ENCODE data around the gene MAP3K7CL.

MAP3K7CL gene, protein sequence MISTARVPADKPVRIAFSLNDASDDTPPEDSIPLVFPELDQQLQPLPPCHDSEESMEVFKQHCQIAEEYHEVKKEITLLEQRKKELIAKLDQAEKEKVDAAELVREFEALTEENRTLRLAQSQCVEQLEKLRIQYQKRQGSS

DNA sequence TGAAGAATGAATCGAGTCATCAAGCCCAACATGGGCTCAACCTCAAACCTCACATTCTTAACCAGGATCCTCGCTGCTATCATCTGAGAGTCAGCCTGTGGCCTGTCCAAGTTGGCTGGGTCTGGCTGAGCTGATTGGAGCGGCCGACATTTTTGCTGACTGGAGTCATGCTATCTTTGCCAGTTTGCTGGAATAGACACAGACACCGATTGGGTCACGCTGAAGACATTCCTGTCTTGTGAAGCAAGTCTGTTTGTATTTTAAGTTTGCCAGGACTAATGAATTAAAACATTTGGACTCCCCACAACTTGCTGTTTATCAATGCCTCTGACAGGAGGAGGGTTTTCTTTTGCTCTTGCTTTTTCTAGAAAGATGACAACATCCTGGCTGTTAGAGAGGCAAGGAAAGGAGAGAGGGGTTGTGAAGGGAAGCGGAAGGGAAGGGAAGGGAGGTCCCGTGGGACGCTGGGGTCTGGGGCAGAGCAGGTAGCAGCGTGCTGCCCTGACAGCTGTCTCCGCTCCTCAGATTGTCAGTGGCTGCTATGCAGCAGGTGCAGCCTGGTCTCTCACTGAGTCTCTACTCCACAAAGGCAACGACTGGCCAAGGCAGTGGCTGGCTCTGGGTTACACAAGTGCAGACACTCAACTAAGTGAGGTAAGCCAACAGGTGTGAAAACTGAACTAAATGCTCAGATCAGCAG is at the start of gene MAP3K7CL:
Gene MAP3K7CL (plus strand): TSS at position 375 of the 700 bp plus-strand sequence. CDS start 2,701 bp downstream, outside the sequence.
- DNase-seq = no peak

DNA sequence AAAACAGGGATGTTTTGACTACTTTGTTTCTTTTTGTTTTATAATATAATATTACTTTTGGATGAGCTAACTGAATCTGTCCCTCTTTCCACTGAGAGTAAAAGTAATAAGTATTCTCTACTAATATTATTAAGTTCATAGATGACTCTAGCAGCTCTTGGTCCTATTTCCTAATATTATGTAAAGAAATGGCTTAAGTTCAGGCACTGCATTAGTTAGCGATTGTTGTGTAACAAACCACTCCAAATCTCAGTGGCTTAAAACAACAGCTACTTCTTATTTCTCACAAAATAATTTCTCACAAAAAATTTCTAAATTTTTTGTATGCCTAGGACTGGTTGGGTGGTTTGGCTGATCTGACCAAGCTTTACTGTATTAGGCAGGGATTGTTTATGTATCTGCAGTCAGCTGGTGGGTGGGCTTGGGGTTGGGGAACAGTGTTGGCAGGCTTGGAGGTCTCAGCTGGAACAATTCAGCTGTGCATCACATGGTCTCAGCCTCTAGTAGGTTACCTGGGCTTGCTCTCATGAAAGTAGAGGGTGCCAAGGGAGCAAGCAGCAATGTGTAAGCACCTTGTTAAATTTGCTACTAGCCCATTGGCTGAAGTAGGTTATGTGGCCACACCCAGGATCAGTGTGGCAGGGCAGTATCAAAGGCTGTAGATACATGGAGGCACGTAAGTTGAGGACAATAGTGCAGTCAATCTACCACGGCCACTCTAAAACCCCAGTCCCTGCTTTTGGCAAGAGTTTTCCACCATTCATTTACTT is 48.2 kb upstream of the MAP3K7CL start:
- no peak for DNase-seq

DNA sequence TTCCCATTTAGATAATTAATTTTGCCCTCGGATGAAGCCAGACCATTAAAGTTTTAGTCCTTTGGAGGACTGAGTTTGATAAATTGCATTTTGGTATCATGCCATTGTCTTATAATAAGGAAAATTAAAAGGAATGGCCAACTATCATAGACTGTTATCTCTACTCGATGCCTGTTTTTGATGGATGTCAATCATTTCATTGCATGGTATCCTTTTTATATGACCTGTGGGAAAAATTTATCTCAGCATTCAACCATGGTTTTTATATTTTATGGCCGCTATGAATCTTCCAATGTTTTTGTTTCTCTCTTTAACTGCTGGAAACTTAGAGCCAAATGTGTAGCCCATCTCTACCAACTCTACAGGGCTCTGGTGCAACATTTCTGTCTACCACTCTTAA is 47.1 kb upstream of the MAP3K7CL start:
- DNase-seq = no peak

DNA sequence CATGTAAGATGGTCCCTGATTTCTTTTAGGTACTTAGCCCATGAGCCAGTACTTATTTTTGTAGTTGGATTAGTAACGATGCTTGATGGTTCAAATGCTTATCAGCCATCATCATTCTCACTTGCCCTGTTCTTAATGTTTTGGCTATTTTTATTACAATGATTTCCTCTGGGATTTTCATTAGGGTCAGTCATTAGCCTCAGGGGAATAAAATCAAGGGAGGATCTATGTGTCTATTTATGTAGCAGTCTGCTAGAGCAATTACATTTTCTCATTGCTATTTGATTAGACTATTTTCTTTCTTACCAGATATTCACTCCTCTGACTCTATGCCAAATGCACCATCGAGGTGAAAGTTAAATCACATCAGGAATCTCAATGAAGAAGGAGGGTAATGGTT is 46.1 kb upstream of the MAP3K7CL start:
- no peak for DNase-seq

DNA sequence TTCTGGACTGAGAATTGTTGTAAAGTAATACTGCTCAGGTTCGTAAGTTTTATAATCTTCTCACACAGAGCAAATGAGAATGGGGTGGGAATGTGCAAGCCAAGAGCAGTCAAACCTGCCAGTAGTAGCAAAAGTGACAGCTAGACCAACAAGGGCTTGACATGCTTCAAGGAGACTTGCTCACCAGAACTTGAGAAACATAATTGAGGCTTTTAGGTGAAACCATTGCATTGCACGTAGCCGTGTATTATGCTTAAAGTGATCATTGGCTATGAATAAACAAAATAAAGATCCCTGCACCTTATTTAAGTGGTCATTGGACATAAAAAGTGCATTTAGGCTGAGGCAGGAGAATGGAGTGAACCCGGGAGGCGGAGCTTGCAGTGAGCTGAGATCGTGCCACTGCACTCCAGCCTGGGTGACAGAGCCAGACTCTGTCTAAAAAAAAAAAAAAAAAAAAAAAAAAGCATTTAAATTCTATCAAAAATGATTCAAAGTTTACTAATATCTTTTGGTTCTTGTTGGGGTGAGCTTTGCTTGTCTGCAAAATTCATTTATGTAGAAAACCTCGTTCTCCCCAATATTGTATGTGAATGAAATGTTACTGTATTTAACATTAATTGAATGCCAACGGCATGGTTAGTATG is 45.2 kb upstream of the MAP3K7CL start:
- no peak for DNase-seq

DNA sequence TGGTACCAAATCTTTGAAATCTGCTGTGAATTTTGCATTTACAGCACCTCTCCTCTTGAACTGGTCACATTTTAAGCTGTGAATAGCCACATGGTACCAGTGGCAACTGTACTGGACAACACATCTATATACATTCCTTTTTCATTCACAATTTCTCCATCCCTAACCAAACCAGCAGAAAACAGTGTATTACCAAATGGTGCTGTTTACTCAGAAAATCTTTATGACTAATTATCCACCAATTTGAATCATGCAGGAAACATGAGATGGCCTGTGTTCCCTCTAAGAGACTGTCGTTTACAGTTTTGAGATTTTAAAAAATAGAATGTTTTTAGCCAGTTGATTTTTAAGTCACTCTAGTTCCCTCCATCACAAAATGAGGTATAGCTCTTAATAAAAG is 39.4 kb upstream of the MAP3K7CL start:
- DNase-seq = no peak

DNA sequence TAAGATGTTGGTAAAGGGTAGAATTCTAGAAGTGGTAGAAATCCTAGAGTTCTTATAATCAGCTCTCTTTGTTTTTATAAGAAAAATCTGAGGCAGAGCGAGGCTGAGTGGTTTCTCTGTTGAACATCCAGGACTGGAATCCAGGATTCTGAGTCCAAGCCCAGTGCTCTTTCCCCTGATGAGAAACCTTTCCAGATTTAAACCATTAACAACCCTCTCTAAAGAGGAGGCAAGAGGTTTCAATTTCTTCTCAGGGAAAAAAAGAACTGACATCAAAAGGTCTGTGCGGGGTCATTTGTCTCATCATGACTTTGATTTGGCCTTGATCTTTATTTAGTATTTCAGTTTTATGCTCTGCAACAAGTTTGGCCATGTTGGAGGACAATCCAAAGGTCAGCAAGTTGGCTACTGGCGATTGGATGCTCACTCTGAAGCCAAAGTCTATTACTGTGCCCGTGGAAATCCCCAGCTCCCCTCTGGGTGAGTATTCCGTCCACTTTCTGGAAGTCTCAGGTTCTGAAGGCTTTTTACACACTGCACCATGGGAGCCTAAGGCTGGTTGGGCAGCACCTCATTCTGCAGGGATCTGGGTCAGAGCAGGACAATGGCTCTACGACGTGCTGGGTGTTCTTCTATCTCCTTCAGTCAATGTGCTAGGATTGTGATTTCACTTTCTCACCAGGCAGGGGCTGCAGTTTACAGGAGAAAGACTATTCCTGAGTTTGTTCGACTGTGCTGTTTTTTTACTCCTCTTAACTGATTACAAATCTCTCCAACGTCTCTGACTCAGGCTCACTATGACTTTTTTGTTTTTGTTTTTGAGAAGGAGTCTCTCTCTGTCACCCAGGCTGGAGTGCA is 38.1 kb upstream of the MAP3K7CL start:
- no peak for DNase-seq

DNA sequence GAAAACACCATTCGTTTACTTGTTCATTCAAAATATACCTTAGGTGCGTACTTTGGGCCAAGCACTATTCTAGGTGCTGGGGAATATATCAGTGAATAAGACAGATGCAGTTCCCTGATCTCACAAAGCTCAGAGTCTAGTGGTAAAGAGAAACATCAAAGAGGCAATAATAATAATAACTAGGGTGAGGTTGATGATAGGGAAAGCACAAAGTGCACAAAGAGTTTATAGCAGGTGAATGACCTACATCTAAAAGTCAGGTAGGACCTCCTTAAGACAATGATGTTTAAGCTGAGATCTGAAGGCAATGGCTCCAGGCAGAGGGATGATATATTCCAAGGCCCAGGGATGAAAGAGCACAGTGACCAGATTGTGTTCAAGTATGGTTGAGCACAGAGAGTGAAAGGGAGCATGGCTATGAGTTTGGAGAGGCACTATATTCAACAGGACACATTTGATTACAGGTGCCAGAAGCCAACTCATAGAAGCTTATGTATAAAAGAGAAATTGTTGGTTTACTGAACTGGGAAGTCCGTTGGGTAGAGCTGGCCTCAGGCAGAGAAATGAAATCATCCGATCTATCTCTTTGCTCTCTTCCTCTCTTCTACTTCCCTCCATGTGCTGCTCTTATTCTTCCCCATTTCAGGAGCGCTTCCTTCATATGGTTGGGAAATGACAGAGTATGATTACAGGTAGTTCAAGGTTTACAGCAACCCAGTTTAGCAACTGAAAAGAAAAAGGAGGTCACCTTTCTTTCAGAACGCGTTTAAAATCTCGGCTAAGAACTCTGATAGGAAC is 34.0 kb upstream of the MAP3K7CL start:
- DNase-seq = peak; percentile 28

DNA sequence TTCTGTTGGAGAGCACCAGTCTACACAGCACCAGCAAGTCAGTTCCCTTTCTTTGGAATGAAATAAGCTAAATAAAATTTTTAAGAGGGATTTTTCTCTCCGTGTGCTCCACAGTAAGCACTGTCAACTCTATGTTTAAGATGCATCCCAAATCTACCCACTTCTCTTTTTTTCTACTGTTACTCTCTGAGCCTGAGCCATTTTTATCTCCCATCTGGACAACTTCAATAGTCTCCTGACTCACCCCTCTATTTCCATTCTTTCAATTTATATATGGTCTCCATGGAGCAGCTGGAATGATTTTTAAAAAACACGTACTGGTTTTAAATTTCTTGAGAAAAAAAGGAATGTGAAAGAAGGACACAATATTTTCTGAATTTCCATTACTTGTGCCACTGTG is 32.3 kb upstream of the MAP3K7CL start:
- peak; percentile 80 for DNase-seq

DNA sequence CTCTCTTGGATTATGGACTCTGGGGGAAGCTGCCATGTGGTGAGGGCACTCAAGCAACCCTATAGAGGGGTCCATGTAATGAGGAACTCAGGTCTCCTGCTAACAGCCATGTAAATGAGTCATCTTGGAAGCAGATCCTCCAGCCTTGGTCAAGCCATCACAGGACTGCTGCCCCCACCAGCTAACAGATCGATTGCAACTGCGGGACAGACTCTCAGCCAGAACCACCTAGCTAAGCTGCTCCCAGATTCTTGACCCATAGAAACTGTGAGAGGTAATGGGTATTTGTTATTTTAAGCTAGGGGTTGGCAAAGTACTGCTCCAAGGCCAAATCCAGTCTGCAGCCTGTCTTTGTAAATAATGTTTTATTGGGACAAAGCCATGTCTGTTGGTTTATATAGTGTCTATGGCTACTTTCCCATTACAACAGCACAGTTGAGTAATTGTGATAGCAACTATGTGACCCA is 27.6 kb upstream of the MAP3K7CL start:
- peak; percentile 51 for DNase-seq

DNA sequence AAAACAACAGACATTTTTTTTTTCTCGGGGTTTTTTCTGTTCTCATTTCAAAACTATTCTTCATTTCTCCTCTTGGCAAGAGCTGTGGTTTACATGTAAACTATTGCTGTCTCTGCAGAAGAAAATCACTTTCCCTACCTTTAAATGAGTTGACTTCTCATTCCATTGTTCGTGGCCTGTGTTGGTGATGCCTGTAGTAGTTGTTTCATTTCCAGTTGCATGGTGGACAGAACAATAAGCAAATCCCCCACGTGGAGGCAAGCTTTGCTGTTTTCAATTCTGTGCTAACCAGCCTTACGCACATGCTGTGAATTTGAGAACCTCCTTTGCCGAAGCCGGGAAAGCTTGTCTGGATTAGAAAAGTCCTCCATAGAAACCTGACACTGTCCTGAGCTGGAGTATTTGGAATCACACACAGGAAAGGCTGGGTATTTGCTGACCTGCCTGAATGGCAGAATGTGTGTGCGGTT is 26.2 kb upstream of the MAP3K7CL start:
- no peak for DNase-seq

DNA sequence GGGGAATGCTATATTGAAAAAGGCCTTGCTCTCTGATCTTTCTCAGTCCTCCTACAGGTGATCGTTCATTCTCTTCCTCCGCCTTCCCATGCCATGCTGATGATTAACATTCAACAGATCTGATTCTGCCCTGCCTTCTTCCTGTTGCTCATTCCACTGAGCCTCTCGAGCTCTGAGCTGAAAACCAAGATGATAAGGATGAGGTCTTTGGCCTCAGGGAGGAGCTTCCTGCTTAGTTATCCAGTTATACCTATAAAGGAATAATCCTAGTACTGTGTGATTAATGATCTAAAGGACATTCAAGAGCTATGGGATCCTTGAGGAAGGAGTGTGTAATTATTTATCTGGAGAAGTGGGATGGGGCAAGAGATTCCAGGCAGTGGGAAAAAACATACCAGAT is 25.2 kb upstream of the MAP3K7CL start:
- DNase-seq = no peak

DNA sequence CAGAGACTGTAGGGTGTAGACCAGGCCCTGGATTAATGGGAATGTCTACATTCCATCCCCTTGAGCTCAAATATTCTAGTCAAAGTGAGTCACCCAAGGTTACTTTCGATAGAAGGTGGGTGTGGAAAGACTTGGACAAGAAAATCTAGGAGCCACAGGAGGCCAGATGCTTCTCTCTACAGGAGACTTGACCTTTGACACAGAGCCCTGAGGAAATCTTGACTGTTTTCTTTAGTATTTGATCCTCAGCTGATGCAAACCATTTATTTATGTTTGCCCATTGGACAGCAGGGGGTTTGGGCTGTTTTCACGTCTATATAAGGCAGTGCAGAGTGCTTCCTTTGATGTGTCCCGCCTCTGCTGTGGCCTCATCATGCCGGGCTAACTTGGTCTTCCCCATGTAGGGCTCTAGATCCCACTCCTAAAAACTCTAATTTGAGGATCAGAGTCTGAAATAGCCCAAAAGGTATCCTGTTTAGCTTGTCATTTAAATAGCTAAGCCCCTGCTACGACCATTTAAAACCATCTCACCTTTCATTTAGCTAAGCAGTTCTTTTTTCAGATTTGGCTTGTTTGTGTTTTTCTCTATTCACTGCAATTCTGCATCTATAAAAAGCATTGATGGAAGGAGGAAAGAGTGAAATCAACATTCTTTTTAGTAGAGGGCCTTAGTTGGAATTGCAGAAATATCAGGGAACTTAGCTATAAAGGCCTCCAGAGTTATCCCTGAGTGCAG is 15.5 kb upstream of the MAP3K7CL start:
- no peak for DNase-seq

DNA sequence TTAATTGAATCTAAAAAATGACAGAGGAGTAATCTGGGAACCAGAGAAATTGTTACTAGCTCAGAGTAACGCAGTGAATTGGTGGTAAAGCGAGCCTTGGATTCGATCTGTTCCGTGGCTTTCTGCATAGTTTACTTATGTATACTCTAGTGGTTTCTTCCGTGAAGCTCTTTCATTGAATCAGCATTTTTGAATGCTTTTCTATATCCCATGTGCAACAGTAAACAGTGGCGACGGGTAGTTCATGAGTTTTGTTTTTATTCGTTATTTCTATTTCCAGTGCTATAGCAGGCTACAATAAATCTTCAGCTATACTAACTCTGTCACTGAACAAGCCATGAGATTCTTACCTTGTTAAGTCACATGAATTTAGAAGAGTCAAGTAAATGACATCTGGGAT is 14.5 kb upstream of the MAP3K7CL start:
- no peak for DNase-seq

DNA sequence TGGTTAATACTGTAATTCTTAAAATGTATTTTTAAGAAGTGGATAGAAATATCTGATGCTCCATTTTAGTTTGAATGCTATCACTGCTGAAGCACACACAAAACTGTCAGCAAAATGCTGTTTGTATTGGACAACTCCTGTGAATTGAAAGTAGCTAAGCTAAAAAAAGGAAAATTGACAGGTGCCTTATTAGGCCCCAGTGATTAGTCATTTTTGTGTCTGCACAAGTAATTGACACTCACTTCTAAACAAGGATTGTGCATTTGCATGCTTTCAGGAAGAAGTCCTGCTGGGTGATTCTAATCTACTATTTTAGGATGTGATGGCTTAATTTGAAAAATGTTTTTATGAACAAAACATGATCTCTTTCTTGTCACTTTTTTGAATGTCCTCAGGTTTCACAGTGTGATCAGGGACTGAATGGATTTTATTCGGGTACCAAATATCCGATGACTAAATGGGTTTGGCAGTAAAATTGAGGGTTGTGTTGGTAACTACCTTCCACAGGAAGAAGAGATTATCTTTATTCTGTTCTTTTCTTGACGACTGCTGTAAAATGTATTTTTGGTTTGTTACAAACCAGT is 13.0 kb upstream of the MAP3K7CL start:
- DNase-seq = no peak

DNA sequence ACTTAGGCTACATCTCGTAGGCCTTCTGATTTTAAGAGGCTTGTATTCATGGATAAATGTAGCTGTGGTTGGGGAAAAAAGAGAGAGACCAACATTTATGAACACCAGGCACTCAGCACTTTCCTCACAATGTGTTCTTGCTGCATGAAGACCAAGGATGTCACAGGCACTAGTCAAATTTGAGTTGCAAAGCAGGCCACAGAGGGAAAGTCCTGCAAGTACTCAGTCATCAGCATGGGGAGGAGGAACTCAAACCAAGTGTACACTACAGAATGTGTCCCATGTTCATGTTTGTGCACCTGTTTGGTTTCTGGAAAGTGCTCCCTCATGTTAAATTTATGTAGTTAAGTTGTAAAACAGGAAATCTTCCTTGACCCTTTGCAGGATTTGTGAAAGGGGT is 8.7 kb upstream of the MAP3K7CL start:
- no peak for DNase-seq

DNA sequence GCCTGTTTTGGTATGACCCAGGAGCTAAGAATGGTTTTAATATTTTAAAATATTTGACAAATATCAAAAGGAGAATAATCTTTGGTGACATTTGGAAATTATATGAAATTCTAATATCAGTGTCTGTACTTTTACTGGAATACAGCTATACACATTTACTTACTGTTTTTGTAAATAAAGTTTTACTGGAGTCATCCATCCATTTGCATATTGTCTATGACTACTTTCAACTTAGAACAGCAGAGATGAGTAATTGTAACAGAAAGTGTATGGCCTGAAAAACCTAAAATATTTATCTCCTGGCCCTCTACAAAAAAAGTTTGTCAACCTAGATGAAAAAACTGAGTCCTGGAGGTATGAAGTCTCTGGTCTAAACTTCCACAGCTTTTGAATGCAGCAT is 5.8 kb upstream of the MAP3K7CL start:
- no peak for DNase-seq

DNA sequence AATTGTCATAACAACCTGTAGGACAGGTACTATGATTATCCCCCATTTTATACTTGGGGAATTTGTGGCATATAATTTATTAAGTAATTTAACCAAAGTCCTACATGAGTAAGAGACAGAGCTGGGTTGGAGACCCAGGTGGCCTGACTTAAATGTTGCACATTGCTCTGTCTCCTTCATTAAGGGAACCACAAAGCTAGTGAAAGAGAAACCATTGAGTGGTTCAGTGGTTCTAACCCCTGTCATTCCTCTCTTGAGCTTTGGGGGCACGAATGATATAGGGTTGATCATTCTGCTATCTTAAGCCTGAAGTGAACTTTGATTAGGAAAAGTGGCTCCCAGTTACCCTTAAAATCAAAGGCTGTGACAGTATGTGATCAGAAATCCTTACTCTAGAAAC is 5.3 kb upstream of the MAP3K7CL start:
- DNase-seq = peak; percentile 64

DNA sequence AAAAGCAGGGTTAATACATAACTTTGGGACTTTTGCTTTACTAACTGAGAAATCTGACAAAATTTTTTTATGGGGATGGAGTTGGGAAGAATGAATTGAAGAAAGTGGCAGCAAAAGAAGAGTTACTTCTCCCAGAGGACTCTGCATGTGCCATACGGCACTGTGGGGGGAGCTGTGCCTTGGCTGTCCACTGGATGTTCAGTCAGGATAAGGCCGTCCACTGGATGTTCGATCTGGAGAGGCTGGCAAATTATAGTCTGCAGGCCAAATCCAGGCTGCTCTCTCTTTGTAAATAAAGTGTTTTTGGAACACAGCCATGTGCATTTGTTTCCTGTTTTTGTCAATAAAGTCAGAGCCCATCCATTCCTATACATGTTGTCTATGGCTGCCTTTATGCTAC is 4.5 kb upstream of the MAP3K7CL start:
- DNase-seq = no peak

DNA sequence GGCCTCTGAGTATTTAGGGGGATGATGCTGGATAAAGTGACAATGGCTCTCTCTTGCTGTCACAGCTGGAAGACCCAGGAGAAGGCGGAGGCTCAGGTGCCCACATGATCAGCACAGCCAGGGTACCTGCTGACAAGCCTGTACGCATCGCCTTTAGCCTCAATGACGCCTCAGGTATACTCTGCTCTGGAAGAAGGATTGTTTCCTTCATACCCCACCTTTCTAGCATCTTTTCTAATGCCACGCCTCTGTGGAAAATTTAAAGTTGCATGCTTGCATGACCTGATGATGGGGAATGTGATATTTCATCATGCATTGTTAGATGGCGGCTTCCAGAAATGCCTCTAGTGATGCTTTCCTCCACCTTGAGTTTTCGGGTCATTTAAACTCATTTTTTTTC is 2.8 kb downstream of the MAP3K7CL start:
- no peak for DNase-seq

DNA sequence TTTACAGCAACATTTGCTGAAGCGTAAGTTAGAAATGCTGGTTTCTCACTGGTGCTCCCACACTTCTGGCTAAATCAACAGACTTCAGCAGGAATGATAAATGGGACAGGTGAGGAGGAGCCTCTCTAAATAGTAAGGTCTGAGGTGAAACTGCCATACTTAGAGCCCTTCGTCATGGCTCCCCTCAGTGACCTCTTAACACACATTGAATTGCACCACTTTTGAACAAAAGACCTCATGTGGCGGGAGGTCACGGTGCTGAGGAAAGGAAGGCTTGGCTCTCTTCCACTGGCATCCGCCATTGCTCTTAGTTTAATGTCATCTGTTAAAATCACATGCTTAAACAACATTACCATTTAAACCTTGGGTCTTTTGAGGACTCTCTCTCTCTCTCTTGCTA is 3.4 kb downstream of the MAP3K7CL start:
- no peak for DNase-seq
